HUES6 (cell line): Measurements from ENCODE around the gene FBLN2.

Experiments
- H3K27ac ChIP-seq: 2 replicates; pipeline ENCODE4 v1.7.0; 2013; ENCODE audit warnings: low read depth, mild to moderate bottlenecking, low read length, inconsistent platforms
- H3K27me3 ChIP-seq: 2 replicates; pipeline ENCODE4 v1.6.1; 2013; ENCODE audit warnings: low read length; ENCODE audit not compliant: control insufficient read depth, insufficient read depth
- H3K36me3 ChIP-seq: 2 replicates; pipeline ENCODE4 v1.6.1; 2013; ENCODE audit warnings: low read length; ENCODE audit not compliant: control insufficient read depth, insufficient read depth
- H3K4me1 ChIP-seq: 2 replicates; pipeline ENCODE4 v1.6.1; 2013; ENCODE audit warnings: low read length; ENCODE audit not compliant: control insufficient read depth, insufficient read depth
- H3K4me3 ChIP-seq: 2 replicates; pipeline ENCODE4 v1.5.1; 2013; ENCODE audit warnings: low read depth, low read length
- H3K9ac ChIP-seq: one replicate; pipeline ENCODE4 v1.6.1; 2013; ENCODE audit warnings: mild to moderate bottlenecking, low read length
- H3K9me3 ChIP-seq: 2 replicates; pipeline ENCODE4 v1.6.1; 2013; ENCODE audit warnings: low read depth, low read length; ENCODE audit not compliant: control insufficient read depth, insufficient read depth

Gene FBLN2

DNA sequence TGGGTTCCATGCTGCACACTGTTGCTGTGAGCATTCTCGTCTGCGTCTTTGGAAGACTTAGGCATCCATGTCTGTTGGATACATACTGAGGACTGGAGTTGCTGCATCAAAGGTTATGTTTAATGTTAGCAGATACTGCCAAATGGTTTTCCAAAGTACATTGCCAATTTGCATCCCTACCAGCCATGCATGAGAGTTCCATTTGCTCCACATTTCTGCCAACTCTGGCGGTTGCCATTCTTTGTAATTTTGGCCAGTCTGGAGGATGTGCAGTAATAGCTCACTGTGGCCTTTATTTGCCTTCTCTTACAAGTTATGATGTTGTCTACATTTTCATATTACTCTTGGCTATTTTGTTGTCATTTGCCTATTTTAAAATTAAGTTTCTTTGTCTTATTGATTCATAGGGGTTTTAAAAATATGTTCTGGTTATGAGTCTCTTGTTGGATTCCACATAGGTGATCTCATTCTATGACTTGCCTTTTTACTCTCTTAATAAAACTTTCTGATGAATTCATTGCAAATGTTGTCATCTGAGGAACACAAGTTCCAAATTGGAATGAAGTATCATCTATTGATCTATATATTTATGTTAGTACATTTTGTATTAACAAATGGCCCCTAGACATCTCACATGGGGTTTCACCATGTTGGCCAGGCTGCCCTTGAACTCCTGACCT lies 42.1 kb downstream of the FBLN2 start:
- no peaks in the 10 kb centered on the region for H3K36me3 ChIP-seq
- H3K9ac ChIP-seq, result no peak overlapping the region
- H3K4me3 ChIP-seq, result no peak overlapping the region
- H3K27ac ChIP-seq, result no peak overlapping the region
- H3K27me3 ChIP-seq, result no peaks in the 10 kb centered on the region
- H3K4me1 ChIP-seq, result peaks cover 38% of the 10 kb centered on the region
- no peaks in the 10 kb centered on the region for H3K9me3 ChIP-seq

DNA sequence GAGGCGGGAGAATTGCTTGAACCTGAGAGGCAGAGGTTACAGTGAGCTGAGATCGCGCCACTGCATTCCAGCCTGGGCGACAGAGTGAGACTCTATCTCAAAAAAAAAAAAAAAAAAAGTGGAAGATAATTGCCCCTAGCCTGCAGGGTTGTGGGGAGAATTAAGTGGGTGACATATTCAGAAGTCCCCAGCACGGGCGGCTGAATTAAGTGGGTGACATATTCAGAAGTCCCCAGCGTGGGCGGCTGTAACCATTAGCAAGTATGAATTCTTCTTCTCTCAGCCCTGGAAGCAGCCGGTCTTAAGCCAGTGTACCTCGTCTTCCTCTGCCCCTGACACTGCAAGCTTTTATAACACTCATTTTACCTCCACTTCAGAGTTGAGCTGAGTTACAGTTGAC lies 44.7 kb downstream of the FBLN2 start:
- no peaks in the 10 kb centered on the region for H3K27me3 ChIP-seq
- no peaks in the 10 kb centered on the region for H3K36me3 ChIP-seq
- H3K27ac ChIP-seq, result no peak overlapping the region
- H3K9me3 ChIP-seq, result no peaks in the 10 kb centered on the region
- H3K4me1 ChIP-seq, result peaks cover 22% of the 10 kb centered on the region
- H3K9ac ChIP-seq, result no peak overlapping the region
- H3K4me3 ChIP-seq, result no peak overlapping the region

DNA sequence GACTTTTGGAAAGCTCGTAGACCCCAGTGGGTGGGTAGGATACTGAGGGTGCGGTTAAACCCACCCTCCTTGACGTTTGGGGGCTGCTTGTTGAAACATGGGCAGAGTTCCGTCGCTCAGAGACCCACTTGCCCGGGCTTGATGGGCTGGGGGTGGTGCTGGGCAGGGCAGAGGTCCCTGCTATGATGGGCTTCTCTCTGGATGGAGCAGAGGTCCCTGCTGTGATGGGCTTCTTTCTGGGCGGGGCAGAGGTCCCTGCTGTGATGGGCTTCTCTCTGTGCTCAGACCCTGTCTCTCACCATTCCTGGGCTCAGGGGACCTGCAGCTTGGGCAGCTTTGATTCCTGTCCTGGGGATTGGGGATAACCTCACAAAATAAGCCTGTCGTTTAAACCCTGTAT lies 45.2 kb downstream of the FBLN2 start:
- Histone ChIP-seq H3K4me1 (peaks cover 23% of the 10 kb centered on the region), H3K4me3 (no peak overlapping the region), H3K27me3 (no peaks in the 10 kb centered on the region), H3K27ac (no peak overlapping the region), H3K9me3 (no peaks in the 10 kb centered on the region), H3K9ac (no peak overlapping the region), H3K36me3 (no peaks in the 10 kb centered on the region)

- H3K4me3 ChIP-seq, result no peak overlapping the region
- H3K27me3 ChIP-seq, result no peaks in the 10 kb centered on the region
- no peak overlapping the region for H3K27ac ChIP-seq
- H3K9ac ChIP-seq, result no peak overlapping the region
- peaks cover 31% of the 10 kb centered on the region for H3K4me1 ChIP-seq
- H3K36me3 ChIP-seq, result no peaks in the 10 kb centered on the region
- no peaks in the 10 kb centered on the region for H3K9me3 ChIP-seq
Observed at GRCh38 chr3:13594991-13595421, 46.1 kb downstream of the FBLN2 start.

DNA sequence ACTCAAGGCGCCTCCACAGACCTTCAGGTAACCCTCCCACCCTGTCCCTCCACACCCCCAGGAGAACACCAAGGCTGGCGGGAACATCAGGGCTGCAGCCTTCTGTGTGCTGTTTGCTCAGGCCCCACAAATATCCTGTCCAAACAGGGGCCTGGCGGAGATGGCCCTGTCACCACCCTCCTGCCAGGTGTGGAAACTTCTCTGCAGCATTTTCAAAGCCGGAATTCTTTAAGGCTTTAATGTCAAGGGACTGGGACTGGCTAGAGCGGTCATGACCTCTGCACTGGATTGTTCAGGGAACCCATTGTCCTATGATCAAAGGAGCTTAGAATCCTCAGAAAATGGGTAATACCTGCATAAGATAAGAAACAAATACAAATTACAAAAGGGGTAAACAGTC lies 46.6 kb downstream of the FBLN2 start:
- peaks cover 32% of the 10 kb centered on the region for H3K4me1 ChIP-seq
- H3K9ac ChIP-seq, result no peak overlapping the region
- no peaks in the 10 kb centered on the region for H3K27me3 ChIP-seq
- H3K4me3 ChIP-seq, result no peak overlapping the region
- H3K27ac ChIP-seq, result no peak overlapping the region
- H3K9me3 ChIP-seq, result no peaks in the 10 kb centered on the region
- H3K36me3 ChIP-seq, result no peaks in the 10 kb centered on the region

DNA sequence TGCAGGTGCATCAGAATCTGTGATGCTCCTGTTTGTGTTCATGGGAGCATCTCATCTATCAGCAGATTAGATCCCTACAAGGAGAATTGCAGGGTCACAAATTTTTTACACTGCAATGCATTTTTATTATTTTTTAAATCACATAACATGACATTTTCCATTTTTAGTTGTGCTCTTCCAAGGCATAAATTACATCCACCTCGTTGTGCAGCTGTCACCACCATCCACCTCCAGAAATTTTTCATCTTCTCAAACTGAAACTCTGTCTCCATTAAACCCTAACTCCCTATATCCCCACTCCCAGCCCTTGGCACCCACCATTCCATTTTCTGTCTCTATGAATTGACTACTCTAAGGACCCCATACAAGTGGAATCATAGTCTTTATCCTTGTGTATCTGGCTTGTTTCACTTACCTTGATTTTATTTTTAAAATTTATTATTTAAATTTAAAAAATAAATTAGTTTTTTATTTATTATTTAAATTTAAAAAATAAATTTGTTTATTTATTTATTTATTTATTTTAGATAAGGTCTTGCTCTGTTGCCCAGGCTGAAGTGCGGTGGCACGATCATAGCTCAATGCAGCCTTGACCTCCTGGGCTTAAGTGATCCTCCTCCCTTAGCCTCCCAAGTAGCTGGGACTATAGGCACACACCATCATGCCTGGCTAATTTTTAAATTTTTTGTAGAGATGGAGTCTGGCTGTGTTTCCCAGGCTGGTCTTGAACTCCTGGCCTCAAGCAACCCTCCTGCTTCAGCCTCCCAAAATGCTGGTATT lies 47.7 kb downstream of the FBLN2 start:
- H3K4me3 ChIP-seq, result no peak overlapping the region
- H3K36me3 ChIP-seq, result no peaks in the 10 kb centered on the region
- peaks cover 32% of the 10 kb centered on the region for H3K4me1 ChIP-seq
- no peak overlapping the region for H3K27ac ChIP-seq
- H3K9me3 ChIP-seq, result no peaks in the 10 kb centered on the region
- H3K27me3 ChIP-seq, result no peaks in the 10 kb centered on the region
- no peak overlapping the region for H3K9ac ChIP-seq

DNA sequence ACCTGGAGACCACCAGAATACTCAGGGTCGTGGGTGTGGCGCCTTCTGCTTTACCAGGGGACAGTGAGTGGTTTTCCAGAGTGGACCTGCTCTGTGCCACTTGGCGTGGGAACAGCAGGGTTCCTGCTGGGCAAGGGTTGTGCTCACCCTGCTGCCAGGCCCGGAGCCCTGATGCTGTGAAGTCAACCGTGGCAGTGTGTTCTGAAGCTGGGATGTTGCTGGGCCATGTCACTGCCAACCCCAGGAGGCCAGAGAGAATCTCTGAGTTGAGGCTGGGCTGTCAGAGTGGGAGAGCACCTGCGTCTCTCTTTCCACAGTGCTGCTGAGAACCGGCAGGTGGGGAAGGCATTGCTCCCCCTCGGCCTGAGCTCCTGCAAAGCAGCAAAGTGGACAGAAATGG lies 48.7 kb downstream of the FBLN2 start:
- Histone ChIP-seq H3K27me3 (no peaks in the 10 kb centered on the region), H3K9ac (no peak overlapping the region), H3K9me3 (no peaks in the 10 kb centered on the region), H3K36me3 (no peaks in the 10 kb centered on the region), H3K4me1 (peaks cover 32% of the 10 kb centered on the region), H3K27ac (no peak overlapping the region), H3K4me3 (no peak overlapping the region)

- Histone ChIP-seq H3K36me3 (no peaks in the 10 kb centered on the region), H3K4me3 (no peak overlapping the region), H3K9ac (no peak overlapping the region), H3K27me3 (no peaks in the 10 kb centered on the region), H3K4me1 (peaks cover 32% of the 10 kb centered on the region), H3K27ac (no peak overlapping the region), H3K9me3 (no peaks in the 10 kb centered on the region)
Observed at GRCh38 chr3:13598201-13598600, 49.3 kb downstream of the FBLN2 start.

DNA sequence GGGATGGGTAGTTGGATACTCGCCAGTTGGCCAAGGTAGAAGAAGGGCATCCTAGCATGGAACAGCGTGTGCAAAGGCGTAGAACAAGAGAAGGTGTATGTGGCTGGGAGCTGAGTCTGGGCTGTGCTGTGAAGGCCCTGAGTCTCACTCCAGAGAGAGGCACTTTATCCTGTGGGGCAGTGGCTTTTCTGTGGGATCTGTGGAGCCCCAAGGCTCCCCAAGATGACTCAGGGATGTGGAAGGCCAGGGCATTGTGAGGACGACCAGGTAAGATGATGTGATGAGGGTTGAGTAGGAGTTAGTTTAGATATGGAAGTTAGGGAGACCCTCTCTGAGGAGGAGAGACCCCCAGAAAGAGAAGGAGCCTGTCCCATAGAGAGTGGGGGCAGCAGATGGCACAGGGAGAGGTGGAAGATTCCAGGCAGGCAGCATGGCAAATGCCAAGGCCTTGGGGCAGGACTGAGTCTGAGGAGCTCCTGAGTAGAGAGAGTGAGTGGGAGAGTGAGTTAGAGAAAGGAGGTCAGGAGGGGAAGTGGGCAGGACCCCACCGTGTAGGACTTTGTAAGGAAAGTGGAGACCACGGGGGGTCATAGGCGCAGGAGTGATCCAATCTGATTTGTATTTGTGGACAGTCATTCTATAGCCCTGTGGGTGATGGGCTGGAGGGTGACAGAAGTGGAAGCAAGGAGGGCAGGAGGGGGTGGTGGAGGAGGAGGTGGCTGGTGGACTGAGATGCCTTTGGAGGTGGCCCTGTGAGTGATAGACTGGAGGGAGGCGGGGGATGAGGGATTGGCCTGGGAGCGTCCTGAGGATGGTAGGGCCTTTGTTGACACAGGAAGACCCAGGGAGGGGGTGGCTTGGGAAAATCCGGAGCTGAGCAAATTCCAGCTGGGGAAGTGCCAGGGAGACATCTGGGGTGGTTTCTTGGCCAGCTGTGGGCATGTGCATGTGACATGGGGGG lies 50.3 kb downstream of the FBLN2 start:
- no peak overlapping the region for H3K9ac ChIP-seq
- H3K4me3 ChIP-seq, result no peak overlapping the region
- no peaks in the 10 kb centered on the region for H3K27me3 ChIP-seq
- no peaks in the 10 kb centered on the region for H3K36me3 ChIP-seq
- no peak overlapping the region for H3K27ac ChIP-seq
- peaks cover 29% of the 10 kb centered on the region for H3K4me1 ChIP-seq
- H3K9me3 ChIP-seq, result no peaks in the 10 kb centered on the region

DNA sequence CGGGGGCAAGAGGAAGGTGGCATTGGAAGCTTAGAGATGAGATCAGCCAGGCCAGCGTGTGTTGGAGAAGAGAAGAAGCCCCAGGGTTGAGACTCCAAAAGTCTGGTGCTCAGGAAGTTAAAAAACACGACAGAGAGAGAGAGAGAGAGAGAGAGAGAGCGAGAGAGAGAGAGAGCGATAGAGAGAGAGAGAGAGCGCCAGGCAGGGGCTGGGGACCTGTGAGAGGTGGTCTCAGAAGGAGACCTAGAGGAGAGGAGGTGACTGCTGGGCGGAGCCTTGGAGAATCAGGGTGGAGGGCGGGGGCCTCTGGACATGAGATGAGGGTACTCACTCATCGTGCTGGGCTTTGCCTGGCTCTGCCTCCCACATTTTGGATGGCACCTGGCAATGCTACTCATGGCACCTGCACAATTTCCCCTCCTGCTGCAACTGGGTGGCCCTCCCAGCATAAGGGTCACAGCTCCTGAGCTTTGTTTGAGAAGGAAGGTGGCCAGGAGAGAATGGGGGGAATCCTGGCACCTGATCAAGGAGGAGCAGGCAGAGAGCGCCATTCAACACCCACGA lies 51.0 kb downstream of the FBLN2 start:
- H3K9ac ChIP-seq, result no peak overlapping the region
- no peak overlapping the region for H3K27ac ChIP-seq
- H3K27me3 ChIP-seq, result no peaks in the 10 kb centered on the region

More for the DNA sequence above, 51.0 kb downstream of the FBLN2 start:
- Histone ChIP-seq H3K4me3 (no peak overlapping the region), H3K36me3 (no peaks in the 10 kb centered on the region), H3K9me3 (no peaks in the 10 kb centered on the region), H3K4me1 (peaks cover 22% of the 10 kb centered on the region)
